ENCODE measurements around the gene ARRDC2.

GRCh38 chr19:18000480-18000914 is 7.5 kb upstream of the ARRDC2 start:
- TF ChIP-seq CTCF (IDR thresholded peaks at IDR 0.05) (no peak), POLR2A (IDR thresholded peaks at IDR 0.05) (no peak)
